ENCODE measurements around the gene BRSK1.

The BRSK1 gene

GRCh38 chr19:55273978-55274707 is 9.7 kb upstream of the BRSK1 start:
- DNase-seq (ENCODE audit: low read depth): no peak

DNA sequence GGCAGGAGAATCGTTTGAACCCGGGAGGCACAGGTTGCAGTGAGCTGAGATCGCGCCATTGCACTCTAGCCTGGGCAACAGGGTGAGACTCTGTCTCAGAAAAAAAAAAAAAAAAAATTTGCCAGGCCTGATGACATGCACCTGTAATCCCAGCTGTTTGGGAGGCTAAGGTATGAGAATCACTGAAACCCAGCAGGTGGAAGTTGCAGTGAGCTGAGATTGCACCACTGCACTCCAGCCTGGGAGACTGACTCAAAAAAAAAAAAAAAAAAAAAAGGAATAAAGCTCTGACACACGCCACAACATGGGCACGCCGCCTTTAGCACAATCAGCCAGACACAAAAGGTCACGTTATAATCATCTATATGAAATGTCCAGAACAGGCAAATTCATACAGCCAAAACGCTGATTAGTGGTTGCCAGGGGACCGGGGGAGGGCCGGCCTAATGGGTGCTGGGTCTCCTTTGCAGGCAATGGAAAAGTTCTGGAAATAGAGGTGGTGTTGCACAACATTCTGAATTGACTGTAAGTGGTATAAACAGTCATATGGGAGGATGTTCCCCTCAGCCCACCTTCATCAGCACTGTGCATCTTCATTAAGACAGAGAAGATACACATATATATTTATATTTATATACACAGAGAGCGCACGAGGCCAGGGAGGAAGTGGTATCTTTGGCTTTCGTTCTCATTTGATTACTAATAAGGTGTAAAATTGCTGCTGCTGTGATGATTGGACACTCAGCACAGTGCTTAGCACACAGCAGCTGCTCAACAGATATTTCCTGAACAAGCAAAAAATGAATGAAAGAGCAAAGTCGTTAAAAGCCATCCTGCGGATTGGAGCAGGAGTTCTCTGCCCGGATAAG is 7.7 kb upstream of the BRSK1 start:
- no peak for DNase-seq (ENCODE audit: low read depth)

DNA sequence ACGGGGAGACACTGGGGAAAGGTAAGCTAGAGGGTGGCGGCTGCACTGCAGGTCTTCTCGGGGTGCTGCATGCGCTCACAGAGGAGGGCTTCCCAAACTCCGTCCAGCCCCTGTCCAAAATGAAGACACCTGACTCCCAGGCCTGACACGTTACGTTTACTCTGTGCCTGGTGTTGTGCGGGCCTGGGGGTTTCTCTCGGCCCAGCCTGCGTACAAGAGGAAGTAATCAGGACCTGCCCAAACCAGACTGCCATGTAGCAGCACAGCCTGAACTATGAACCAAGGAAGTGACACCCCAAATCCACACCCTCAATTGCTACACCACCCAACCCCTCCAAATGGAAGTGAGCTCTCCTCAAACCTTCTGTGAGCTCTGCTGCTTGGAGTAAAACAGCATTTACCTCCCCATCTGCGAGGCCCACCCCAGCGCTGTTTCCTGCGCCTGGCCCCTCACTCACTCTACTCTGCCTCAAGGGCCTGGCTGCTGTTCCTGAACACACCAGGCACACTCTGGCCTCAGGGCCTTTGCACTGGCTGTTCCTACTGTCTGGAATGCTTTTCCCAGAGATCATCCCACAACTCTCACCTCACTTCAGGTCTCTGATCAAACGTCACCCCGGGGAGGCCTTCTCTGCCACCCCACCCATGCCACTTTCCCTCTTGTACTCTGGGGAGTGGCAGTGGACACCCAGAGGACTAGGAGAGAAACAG is 6.9 kb upstream of the BRSK1 start:
- DNase-seq (ENCODE audit: low read depth): no peak

DNA sequence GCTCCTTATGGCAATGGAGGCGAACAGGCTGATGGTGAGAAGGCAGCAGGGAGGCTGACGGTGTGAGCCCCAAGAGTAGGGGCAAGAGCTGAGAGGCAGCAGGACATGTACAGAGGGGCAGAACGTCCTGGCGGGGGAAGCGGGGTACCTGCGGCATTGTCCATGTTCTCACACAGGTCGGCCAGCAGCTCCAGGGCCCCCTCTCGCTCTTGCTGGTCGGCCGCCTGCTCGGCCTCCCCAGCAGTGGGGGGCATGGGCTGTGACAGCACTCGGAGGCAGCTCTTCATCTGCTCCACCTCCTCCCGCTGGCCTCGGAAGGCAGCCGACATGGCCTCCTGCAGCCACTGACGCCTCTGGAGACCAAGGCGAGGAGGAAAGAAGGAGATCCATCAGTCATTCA is 6.3 kb upstream of the BRSK1 start:
- DNase-seq (ENCODE audit: low read depth): no peak

GRCh38 chr19:55278391-55279135 is 5.2 kb upstream of the BRSK1 start:
- no peak for DNase-seq (ENCODE audit: low read depth)

DNA sequence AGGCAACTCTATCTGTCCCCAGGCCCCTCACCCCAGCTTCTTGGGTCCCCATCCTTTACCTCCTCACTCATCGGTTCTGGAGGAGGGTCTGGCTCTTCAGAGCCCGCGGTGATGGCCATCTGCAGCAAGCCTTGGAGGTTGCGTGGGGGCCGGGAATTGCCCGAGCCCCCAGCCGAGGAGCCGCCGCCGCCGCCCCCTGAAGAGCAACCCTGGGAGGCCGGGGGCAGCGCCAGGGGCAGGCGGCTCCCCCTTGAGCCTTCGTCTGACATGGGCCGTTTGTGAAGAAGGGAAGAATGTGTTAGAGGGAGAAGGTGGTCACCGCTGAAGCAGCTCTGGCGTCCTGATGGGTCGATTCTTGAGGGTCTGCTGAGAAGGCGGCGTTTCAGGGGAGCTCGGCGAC is 4.5 kb upstream of the BRSK1 start:
- DNase-seq (ENCODE audit: low read depth): no peak

- peak; percentile 91 for DNase-seq (ENCODE audit: low read depth)
Observed at GRCh38 chr19:55279770-55280643, 3.8 kb upstream of the BRSK1 start, which contains the start of gene HSPBP1. Gene HSPBP1 (minus strand): TSS chr19:55280110. CDS start chr19:55279608, 502 bp downstream.

DNA sequence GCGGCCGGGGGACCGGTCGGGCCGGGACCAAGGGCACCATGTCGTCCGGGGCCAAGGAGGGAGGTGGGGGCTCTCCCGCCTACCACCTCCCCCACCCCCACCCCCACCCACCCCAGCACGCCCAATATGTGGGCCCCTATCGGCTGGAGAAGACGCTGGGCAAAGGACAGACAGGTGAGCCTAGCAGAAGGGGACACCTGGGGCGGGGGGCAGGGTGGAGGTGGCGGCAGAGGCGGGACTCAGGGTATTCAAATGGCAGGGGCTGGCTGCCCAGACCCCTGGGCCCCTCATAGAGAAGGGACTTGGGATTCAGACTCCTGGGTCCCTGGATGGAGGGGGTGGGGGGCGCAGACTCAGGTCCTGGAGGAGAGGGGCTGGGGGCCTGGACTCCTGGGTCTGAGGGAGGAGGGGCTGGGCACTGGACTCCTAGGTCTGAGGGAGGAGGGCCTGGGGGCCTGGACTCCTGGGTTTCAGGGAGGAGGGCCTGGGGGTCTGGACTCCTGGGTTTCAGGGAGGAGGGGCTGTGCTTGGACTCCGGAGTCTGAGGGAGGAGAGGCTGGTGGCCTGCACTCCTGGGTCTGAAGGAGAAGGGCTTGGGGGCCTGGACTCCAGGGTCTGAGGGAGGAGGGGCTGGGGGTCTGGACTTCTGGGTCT is 735 bp downstream of the BRSK1 start:
- no peak for DNase-seq (ENCODE audit: low read depth)

DNA sequence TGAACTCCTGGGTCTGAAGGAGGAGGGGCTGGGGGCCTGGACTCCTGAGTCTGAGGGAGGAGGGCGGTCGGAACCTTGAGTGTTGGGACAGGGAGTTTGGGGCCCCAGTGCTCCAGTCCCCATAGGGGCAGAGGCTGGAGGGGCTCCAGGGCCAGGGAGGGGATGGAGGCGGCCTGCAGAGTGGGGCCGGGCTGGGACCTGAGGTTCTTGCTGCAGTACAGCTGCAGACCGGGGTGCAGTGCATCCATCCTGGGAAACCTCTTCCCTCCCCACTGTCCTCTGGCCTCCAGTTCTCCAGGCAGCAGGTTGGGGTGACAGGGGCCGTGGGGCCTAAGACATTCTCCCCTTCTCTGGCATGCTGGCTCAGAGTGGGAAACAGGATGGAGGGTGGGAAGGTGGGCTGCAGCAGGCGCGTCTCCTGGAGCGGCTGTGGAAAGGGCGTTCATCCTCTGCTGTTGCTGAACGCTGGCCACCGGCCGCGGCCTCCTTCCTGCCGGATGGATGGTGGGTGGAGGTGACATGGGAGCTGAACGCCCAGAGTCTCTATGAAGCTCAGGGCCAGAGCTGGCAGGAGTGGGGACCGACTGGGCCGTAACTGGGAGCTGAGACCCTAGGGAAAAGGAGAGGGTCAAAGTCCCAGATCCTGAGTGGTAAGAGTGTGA is 1.6 kb downstream of the BRSK1 start:
- DNase-seq (ENCODE audit: low read depth): no peak

GRCh38 chr19:55287361-55288079 is 3.7 kb downstream of the BRSK1 start:
- DNase-seq (ENCODE audit: low read depth): no peak

- no peak for DNase-seq (ENCODE audit: low read depth)
Observed at GRCh38 chr19:55289117-55289796, 5.5 kb downstream of the BRSK1 start.

DNA sequence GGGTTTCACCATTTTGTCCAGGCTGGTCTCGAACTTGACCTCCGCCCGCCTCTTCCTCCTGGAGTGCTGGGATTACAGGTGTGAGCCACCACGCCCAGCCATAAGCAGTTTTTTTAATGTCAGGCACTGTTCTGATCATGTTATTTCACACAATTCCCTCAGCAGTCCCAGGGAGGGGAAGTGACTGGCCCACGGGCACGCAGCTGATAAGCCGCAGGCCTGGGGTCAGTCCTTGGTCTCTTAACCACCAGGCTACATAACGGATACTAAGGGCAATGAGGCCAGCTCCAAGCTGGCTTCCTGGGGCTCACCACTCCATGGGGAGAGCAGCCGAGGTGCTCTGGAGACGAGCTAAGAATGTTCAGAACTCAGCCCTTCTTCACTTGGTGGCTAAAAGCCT is 13.5 kb downstream of the BRSK1 start:
- no peak for DNase-seq (ENCODE audit: low read depth)

- DNase-seq (ENCODE audit: low read depth): no peak
Observed at GRCh38 chr19:55299991-55300390, 16.2 kb downstream of the BRSK1 start.

DNA sequence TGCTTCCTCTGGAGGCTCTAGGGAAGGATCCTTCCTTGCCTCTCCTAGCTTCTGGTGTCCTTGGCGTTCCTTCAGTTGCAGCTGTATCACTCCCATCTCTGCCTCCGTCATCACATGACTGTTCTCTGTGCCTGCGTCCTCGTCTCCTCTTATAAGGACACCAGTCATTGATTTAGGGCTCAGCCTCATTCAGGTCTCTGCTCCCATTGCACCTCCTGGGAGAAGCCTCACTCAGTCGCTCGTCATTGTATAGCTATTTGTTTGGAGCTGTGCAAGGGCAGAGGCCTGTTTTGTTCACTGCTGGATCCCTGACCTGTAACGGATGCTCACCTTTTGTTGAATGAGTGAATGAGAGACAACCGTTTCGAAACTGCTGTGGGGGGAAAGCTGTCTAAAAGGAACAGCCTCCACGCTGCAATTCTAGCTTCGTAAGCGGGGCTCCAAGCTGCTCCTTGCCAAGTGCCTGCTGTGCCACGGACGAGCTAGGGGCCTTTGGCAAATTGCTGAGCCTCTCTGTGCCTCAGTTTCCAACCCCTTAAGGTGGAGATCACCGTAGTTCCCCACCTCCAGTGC is 17.2 kb downstream of the BRSK1 start:
- no peak for DNase-seq (ENCODE audit: low read depth)

- DNase-seq (ENCODE audit: low read depth): peak; percentile 55
Observed at GRCh38 chr19:55301459-55302317, 17.9 kb downstream of the BRSK1 start.

DNA sequence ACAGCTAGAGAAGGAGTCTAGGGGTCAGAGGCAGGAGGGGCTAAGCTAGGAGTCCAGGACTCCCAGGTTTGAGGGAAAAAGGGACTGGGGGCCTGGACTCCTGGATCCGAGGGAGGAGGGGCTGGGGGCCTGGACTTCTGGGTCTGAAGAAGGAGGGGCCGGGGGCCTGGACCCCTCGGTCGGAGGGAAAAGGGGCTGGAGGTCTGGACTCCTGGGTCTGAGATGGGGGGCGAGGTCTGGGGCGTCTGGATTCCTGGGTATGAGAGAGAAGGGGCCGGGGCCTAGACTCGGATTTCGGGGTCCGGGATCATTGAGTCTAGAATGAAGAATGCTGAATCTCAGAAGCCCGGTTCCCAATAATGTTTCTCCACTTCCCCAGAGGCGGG is 18.5 kb downstream of the BRSK1 start:
- no peak for DNase-seq (ENCODE audit: low read depth)

DNA sequence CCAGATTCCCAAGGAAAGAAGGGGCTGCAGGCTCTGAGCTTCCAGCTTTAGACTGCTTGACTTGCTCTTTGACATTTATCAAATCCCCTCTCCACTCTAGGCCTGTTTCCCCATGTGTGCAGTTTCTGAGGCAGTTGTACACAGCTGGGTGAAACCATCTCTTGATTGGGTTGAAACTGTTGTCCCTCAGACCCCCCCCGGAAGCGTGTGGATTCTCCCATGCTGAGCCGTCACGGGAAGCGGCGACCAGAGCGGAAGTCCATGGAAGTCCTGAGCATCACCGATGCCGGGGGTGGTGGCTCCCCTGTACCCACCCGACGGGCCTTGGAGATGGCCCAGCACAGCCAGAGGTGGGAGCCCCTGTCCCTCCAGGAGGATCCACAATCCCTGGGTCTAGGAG is 19.7 kb downstream of the BRSK1 start:
- DNase-seq (ENCODE audit: low read depth): no peak
